SK-N-MC (cell line): ENCODE measurements around the gene NEURL2.

ENCODE experiments used
- EZH2 ChIP-seq: fragments of 200-600 bp; sonication (generic); IDR thresholded peaks from one replicate; pipeline ENCODE4 v1.6.1; 2017; ENCODE audit warnings: antibody characterized with exemption
- POLR2AphosphoS5 ChIP-seq: IDR thresholded peaks from 2 replicates; pipeline ENCODE4 v1.6.1; 2012; ENCODE audit warnings: mild to moderate bottlenecking, low read depth, low read length, borderline replicate concordance

GRCh38 chr20:45935416-45936046 lies 44.5 kb upstream of the NEURL2 start:
- no peak for TF ChIP-seq POLR2AphosphoS5
- no peak for TF ChIP-seq EZH2
